ENCODE data around the gene NME3.

NME3 gene

GRCh38 chr16:1768767-1769401 lies 2.5 kb downstream of the NME3 start:
- no peak for DNase-seq (ENCODE audit: low spot score)

GRCh38 chr16:1768061-1768766 lies 3.1 kb downstream of the NME3 start:
- DNase-seq (ENCODE audit: low spot score) = no peak

GRCh38 chr16:1767116-1767994 lies 4.0 kb downstream of the NME3 start:
- no peak for DNase-seq (ENCODE audit: low spot score)

DNA sequence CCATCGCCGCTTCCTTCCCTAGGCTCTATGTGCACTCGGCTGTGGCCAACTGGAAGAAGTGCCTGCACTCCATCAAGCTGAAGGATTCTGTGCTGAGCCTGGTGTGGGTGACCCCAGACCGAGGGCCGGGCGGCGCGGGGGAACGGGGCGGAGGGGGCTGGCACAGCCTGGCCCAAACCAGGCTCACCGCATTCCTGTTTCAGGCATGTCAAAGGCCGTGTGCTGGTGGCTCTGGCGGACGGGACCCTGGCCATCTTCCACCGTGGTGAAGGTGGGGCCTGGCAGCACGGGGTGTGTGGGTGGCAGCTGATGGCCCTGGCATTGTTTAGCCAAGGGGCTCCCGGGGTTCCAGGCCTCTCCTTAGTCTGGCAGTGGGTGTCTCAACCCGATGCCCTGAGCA lies 4.6 kb downstream of the NME3 start:
- DNase-seq (ENCODE audit: low spot score) = no peak

GRCh38 chr16:1766231-1766630 lies 5.1 kb downstream of the NME3 start:
- no peak for DNase-seq (ENCODE audit: low spot score)

- DNase-seq (ENCODE audit: low spot score) = no peak
Observed at GRCh38 chr16:1765826-1766225, 5.5 kb downstream of the NME3 start.

DNA sequence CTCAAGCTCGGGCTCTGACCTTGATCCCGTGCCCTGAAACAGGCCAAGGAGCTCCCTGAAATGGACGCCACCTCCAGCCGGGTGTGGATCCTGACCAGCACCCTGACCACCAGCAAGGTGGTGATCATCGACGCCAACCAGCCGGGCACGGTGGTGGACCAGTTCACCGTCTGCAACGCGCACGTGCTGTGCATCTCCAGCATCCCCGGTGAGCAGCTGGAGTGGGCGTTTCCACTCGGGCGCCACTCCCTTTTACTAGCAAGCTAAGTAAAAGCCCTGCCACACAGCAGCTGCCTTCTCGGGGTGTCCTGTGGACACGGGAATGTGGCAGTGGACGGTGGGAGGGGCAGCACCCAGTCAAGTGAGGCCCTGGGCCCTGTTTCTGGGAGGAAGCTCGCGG lies 6.4 kb downstream of the NME3 start:
- no peak for DNase-seq (ENCODE audit: low spot score)

GRCh38 chr16:1763521-1764511 lies 7.5 kb downstream of the NME3 start:
- DNase-seq (ENCODE audit: low spot score) = peak; percentile 68

- no peak for DNase-seq (ENCODE audit: low spot score)
Observed at GRCh38 chr16:1762879-1763520, 8.3 kb downstream of the NME3 start.

GRCh38 chr16:1762196-1762878 lies 9.0 kb downstream of the NME3 start:
- DNase-seq (ENCODE audit: low spot score) = no peak

- DNase-seq (ENCODE audit: low spot score) = no peak
Observed at GRCh38 chr16:1761751-1762150, 9.6 kb downstream of the NME3 start.

DNA sequence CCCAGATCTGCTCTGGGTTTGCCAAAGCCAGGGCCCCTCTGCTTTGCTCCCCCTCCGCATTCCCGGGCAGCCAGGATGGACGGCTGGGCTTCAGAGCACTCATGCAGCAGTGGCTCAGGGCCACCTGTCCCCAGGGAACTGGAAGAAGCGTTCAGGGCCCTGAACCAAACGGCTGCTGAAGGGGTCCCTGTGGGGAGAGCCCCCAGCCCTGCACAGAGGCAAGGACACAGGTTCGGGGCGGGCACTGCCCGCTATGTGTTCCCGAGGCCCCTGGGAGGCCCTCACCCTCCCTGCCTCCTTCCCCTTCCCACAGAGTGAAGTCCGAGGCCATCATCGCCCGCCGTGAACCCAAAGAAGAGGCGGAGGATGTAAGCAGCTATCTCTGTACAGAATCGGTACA lies 10.4 kb downstream of the NME3 start:
- no peak for DNase-seq (ENCODE audit: low spot score)

DNA sequence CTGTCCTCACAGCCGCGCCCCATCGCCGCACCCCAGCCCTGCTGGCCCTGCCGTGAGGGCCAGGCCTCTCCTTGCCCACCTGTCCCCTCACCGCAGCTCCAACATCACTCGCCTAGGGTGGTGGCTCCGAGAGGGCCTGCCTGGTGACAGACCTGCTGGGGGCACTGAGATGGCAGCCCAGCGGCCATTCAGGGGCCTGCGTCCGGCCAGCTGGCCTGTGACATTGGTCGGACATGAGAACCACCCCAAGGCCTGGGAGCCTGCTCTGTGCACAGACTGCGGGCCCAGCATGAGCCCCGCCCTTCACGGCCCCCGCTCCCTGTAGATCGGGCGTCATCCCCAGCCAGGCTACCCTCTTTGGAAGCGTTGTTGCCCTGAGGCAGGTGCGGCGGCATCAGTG lies 11.8 kb downstream of the NME3 start:
- DNase-seq (ENCODE audit: low spot score) = no peak

- DNase-seq (ENCODE audit: low spot score) = no peak
Observed at GRCh38 chr16:1758923-1759322, 12.4 kb downstream of the NME3 start.

- no peak for DNase-seq (ENCODE audit: low spot score)
Observed at GRCh38 chr16:1757714-1758461, 13.5 kb downstream of the NME3 start.

DNA sequence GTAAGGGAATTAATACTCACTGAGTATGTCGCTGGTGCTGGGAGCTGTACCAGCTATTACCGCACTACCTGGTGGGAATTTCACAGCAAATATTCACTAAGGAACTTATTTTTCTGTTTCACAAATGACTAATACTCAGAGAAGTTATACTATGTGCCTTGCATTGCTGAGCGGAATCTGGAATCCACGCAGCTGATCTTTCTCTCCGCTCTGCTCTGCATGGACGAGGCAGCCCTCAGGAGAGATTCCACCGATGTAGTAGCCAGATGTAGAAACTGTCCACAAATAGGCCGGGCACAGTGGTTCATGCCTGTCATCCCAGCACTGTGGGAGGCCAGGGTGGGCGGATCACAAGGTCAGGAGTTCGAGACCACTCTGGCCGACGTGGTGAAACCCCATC lies 17.1 kb downstream of the NME3 start:
- DNase-seq (ENCODE audit: low spot score) = no peak

DNA sequence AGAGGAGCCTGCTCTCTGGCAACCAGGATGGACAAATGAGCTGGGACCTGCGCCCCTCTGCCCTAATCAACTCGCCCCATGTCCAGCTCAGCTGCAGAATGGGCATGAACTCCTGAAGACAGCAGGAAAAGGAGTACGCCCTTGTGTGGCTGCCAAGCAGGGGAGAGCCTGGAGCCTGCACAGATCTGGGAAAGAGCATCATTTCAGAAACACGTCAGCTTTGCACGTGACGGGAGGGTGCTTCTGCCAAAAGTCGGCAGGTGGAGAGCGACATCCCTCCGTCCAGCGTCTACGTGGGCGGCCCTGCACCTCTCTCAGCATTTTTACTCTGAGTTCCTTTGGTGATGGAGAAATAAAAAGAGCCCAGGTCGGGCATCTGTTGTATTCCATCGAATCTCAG lies 18.5 kb downstream of the NME3 start:
- peak; percentile 90 for DNase-seq (ENCODE audit: low spot score)

GRCh38 chr16:1751946-1752345 lies 19.4 kb downstream of the NME3 start:
- peak; percentile 3 for DNase-seq (ENCODE audit: low spot score)

DNA sequence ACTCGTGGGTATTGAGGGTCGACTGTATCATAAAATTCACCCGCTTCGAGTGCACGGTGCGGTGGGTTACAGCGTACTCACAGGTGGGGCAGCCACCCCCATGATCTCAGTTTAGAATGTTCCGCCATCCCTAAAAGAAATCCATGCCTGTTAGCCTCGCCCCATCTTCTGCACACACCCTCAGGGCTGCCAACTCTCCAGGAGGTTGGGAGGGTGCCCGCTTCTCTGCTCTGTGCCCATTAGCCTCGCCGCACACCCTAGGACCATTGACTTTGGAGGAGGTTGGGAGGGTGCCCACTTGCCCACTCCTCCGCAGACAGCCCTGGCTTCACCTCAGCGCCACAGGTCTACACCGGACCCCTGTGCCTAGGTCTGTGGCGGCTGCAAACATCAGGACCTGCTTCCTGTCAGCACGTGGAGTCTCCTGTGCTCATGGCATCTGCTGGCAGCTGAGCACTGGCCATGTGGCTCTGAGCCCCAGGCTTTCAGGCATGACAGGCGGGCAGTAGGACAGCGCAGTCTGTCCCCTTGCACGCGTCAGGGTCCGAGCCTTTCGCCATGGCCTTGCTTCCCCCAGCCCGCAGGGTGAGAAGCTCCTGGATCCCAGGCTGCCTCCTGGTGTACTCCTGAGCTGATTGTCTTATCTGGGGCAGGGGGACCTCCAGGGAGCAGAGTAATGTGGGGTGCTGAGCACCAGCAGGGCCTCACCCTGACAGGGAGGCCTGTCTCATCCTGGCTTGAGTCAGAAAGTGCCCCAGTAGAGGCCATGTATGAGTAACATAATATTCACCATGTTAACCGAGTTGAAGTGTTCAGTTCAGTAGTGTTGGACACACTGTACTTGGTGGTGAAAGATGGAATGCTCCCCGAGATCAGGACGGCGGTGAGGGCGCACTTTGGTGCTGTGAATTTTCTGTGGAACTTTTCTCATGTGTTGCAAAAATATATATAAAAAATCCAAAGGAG lies 21.9 kb downstream of the NME3 start:
- DNase-seq (ENCODE audit: low spot score) = peak; percentile 73
